Endothelial cell (in vitro differentiated cells): ENCODE data around the gene MBD3L1. TPM values are rescaled to one million over a fixed set of nuclear protein-coding genes. Genes with fewer than 3 reads are reported as not detected.

Experiments used
- DNase-seq: peaks from one replicate; pipeline ENCODE4 v3.0.0; 2021; ENCODE audit warnings: low spot score
- H3K27ac Mint-ChIP-seq: one replicate; pipeline ENCODE4 v1.8.0; 2021; ENCODE audit warnings: mixed read lengths, inconsistent platforms; ENCODE audit not compliant: unreplicated experiment
- H3K27me3 Mint-ChIP-seq: one replicate; pipeline ENCODE4 v1.8.0; 2021; ENCODE audit warnings: mild to moderate bottlenecking, moderate library complexity, mixed read lengths, inconsistent platforms; ENCODE audit not compliant: unreplicated experiment
- H3K36me3 Mint-ChIP-seq: one replicate; pipeline ENCODE4 v1.8.0; 2021; ENCODE audit warnings: mild to moderate bottlenecking, low read depth, mixed read lengths, inconsistent platforms; ENCODE audit not compliant: unreplicated experiment
- H3K4me1 Mint-ChIP-seq: one replicate; pipeline ENCODE4 v1.8.0; 2021; ENCODE audit warnings: mild to moderate bottlenecking, mixed read lengths, inconsistent platforms; ENCODE audit not compliant: unreplicated experiment
- H3K4me3 Mint-ChIP-seq: one replicate; pipeline ENCODE4 v1.8.0; 2021; ENCODE audit warnings: mild to moderate bottlenecking, mixed read lengths, inconsistent platforms; ENCODE audit not compliant: unreplicated experiment
- H3K9me3 Mint-ChIP-seq: one replicate; pipeline ENCODE4 v1.8.0; 2021; ENCODE audit warnings: mixed read lengths, inconsistent platforms; ENCODE audit not compliant: unreplicated experiment
- CTCF ChIP-seq: fragments of 200-600 bp; sonication (generic); IDR thresholded peaks from one replicate; pipeline ENCODE4 v1.5.0; 2021; ENCODE audit warnings: antibody characterized with exemption; ENCODE audit not compliant: unreplicated experiment
- total RNA-seq: library from RNA; stranded (reverse); fragmentation: NEBNext Ultra II Directional; extraction: Animal tissue kit (Norgen Biotek cat#: 25700); gene quantifications from one replicate; pipeline ENCODE4 v1.2.1, GENCODE V29; 2021; ENCODE audit not compliant: unreplicated experiment

The MBD3L1 gene
- total RNA-seq, 1 donor from 2014 or later, result not detected

- Mint-ChIP-seq H3K36me3 (peaks cover 10% of the 10 kb centered on the region), H3K9me3 (peaks cover 9% of the 10 kb centered on the region), H3K27ac (no peak overlapping the region), H3K4me1 (no peaks in the 10 kb centered on the region), H3K27me3 (no peaks in the 10 kb centered on the region), H3K4me3 (no peak overlapping the region)
- no peak for DNase-seq
- no peak for TF ChIP-seq CTCF
These were observed 55.2 kb downstream of the MBD3L1 start for GRCh38 chr19:8887364-8887763.

DNA sequence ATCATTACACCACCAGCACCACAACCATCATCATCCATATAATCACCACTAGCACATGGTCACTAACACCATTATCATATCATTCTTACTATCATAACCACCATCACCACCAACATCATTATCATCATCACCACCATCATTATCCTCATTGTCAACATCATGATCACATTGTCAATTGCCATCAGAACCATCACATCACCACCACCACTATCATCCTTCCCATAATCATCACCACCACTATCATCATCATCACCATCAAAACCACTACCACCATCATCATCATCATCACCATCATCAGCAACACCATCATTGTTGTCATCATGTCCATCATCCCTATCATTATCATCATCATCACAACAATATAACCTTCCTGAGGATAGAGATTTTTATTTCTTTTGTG lies 58.1 kb downstream of the MBD3L1 start:
- Mint-ChIP-seq H3K4me3 (no peak overlapping the region), H3K27ac (no peak overlapping the region), H3K4me1 (no peaks in the 10 kb centered on the region), H3K9me3 (no peaks in the 10 kb centered on the region), H3K27me3 (no peaks in the 10 kb centered on the region), H3K36me3 (peaks cover 4% of the 10 kb centered on the region)
- TF ChIP-seq CTCF, result no peak
- no peak for DNase-seq

Other genes starting within 250 kb of the MBD3L1 start
- 58.7 TPM for gene ADAMTS10, start 221.7 kb upstream of the MBD3L1 start, total RNA-seq
- gene NFILZ, start 201.7 kb upstream of the MBD3L1 start, total RNA-seq, result not detected
- gene ACTL9, start 133.6 kb upstream of the MBD3L1 start, total RNA-seq, result not detected
- gene OR2Z1, start 110.7 kb upstream of the MBD3L1 start, total RNA-seq, result not detected
- gene ZNF558, start 73 bp upstream of the MBD3L1 start, total RNA-seq, result not detected
- gene MUC16, start 178.0 kb downstream of the MBD3L1 start, total RNA-seq, result not detected